ENCODE measurements around the gene SLC44A3. TPM values are rescaled to one million over a fixed set of nuclear protein-coding genes. Genes with fewer than 3 reads are reported as not detected.

SLC44A3 gene
- total and polyA plus RNA-seq, 3 experiments from 2014 or later = 0.31 to 0.83 (median 0.47) TPM

- Histone ChIP-seq H3K27ac (ENCODE audit: low read depth, low read length) (no peak overlapping the region), H3K4me3 (ENCODE audit: low read length) (no peak overlapping the region), H3K9me3 (ENCODE audit: low read length) (no peaks in the 10 kb centered on the region), H3K36me3 (ENCODE audit: insufficient read depth, low read length) (no peaks in the 10 kb centered on the region), H3K27me3 (ENCODE audit: insufficient read depth, low read length, poor library complexity, severe bottlenecking) (no peaks in the 10 kb centered on the region), H3K4me1 (ENCODE audit: insufficient read depth, low read length) (no peaks in the 10 kb centered on the region)
- Mint-ChIP-seq H3K27me3 (peaks cover 4 to 6% of the 10 kb centered on the region in 2 donors), H3K9me3 (no peaks in the 10 kb centered on the region), H3K27ac (no peak overlapping the region), H3K4me3 (no peak overlapping the region), H3K4me1 (no peaks in the 10 kb centered on the region), H3K36me3 (no peaks in the 10 kb centered on the region)
- DNase-seq = no peak
- CTCF ChIA-PET = interaction anchor here (0.7 to 0.9 kb wide), 2 partner anchors 185 to 192 kb away, joined by 3 to 4 read pairs; no protein-coding TSS in a partner anchor
- POLR2A ChIA-PET = no interaction called here
Observed at GRCh38 chr1:94851571-94851970, 31.4 kb downstream of the SLC44A3 start.

DNA sequence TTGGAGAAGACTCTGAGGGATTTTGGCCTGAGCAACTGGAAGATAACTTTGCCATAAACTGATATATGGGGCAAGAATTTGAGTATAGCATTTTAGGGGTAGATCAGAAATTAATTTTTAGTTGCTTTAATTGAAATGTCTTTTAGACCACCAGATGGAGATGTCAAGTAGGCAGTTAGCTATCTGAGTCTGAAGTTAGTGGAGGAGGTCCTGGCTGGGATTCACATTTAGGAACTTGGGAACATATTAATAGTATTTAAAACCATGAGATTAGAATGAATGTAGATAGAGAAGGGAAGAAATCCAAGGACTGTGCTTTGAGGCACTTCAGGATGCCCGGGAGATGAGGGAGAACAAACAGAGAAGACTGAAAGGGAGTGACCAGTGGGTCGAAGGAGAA, 32.6 kb downstream of the SLC44A3 start:
- no peaks in the 10 kb centered on the region for H3K9me3 Mint-ChIP-seq
- no peaks in the 10 kb centered on the region for H3K4me1 ChIP-seq (ENCODE audit: insufficient read depth, low read length)
- H3K27me3 Mint-ChIP-seq = peaks cover 4 to 10% of the 10 kb centered on the region in 2 donors
- H3K27me3 ChIP-seq (ENCODE audit: insufficient read depth, low read length, poor library complexity, severe bottlenecking) = no peaks in the 10 kb centered on the region
- H3K27ac Mint-ChIP-seq = no peak overlapping the region
- H3K9me3 ChIP-seq (ENCODE audit: low read length) = no peaks in the 10 kb centered on the region
- H3K4me1 Mint-ChIP-seq = no peaks in the 10 kb centered on the region
- no peaks in the 10 kb centered on the region for H3K36me3 ChIP-seq (ENCODE audit: insufficient read depth, low read length)
- H3K27ac ChIP-seq (ENCODE audit: low read depth, low read length) = no peak overlapping the region
- ChIA-PET CTCF (interaction anchor here (2.9 kb wide), 1 partner anchor 191 kb away, joined by 25 read pairs; no protein-coding TSS in a partner anchor), POLR2A (no interaction called here)
- no peaks in the 10 kb centered on the region for H3K36me3 Mint-ChIP-seq
- no peak overlapping the region for H3K4me3 ChIP-seq (ENCODE audit: low read length)
- no peak overlapping the region for H3K4me3 Mint-ChIP-seq
- no peak for DNase-seq

DNA sequence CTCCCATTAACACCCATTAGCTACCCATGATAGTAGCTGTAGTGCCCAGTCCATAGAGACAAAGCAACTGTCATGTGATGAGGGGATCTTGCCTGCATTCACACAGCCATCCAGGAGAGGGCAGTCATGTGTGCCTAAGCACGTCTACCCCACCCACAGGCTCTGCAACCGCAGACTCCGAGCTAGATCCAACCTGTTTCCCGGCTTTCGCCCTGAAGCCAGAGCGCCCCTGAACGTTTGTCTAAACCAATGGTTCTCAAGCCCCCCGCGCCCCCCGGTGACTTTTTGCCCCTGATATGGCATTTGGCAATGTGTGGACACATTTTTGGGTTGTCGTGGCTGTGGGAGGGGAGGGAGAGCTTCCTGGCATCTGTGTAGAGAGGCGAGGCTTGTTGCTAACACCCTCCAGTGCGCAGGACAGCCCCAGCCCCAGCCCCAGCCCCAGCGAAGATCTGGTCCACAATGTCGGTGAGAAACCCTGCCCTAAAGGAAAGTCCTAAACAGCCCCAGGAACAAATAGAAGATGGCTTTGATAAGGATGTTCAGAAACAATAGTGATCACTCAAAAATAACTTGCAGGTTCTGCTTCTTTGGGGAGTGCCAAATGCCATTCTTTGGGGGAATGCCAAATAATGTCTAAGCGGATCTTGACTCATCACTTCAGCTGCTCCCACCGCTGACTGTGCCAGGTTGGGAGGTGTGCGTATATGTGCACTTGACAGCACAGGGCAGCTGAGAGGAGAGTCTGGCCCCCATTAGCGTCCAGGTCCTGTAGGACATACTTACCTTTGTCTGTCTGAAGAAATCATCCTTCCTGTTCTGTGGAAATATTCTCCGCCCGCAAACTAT, 34.5 kb downstream of the SLC44A3 start:
- DNase-seq = peak; percentile 50 to 79 (median 68)
- H3K27ac ChIP-seq (ENCODE audit: low read depth, low read length) = no peak overlapping the region
- no peaks in the 10 kb centered on the region for H3K4me1 Mint-ChIP-seq
- CTCF ChIA-PET = interaction anchor here (0.6 to 3.0 kb wide), 30 partner anchors 9 to 379 kb away, joined by 3 to 27 read pairs (median 5); partner anchors contain the start of genes ALG14, CNN3 and RWDD3
- no peak overlapping the region for H3K27ac Mint-ChIP-seq
- H3K36me3 Mint-ChIP-seq = no peaks in the 10 kb centered on the region
- H3K9me3 Mint-ChIP-seq = no peaks in the 10 kb centered on the region
- POLR2A ChIA-PET = interaction anchor here (0.8 kb wide), 1 partner anchor 379 kb away, joined by 5 read pairs; the partner anchor contains the start of gene RWDD3
- H3K9me3 ChIP-seq (ENCODE audit: low read length) = no peaks in the 10 kb centered on the region
- no peaks in the 10 kb centered on the region for H3K27me3 ChIP-seq (ENCODE audit: insufficient read depth, low read length, poor library complexity, severe bottlenecking)
- no peaks in the 10 kb centered on the region for H3K4me1 ChIP-seq (ENCODE audit: insufficient read depth, low read length)
- H3K36me3 ChIP-seq (ENCODE audit: insufficient read depth, low read length) = no peaks in the 10 kb centered on the region
- no peak overlapping the region for H3K4me3 Mint-ChIP-seq
- peaks cover 7 to 11% of the 10 kb centered on the region in 2 donors for H3K27me3 Mint-ChIP-seq
- peak overlapping the region; percentile 55 for H3K4me3 ChIP-seq (ENCODE audit: low read length)

DNA sequence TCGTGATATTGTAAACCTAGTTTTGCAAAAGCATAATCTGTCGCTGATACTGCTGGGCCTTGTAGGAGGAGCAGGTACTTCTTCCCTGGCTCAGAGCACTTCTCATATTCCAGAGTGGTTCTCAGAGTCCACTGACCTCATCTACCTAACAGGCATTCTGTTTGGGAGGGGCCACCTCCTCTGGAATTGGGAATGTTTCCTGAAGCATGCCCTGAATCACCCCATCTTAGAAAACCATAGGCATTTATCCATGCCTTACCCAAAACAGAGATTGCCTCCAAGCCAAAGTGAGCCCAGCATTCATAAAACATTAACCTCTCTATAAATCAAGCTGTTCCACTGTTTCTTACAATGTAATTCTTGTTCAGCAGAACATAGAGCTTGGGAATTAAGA, 35.1 kb downstream of the SLC44A3 start:
- H3K9me3 ChIP-seq (ENCODE audit: low read length) = no peaks in the 10 kb centered on the region
- no peaks in the 10 kb centered on the region for H3K36me3 ChIP-seq (ENCODE audit: insufficient read depth, low read length)
- no peaks in the 10 kb centered on the region for H3K4me1 Mint-ChIP-seq
- no peak overlapping the region for H3K4me3 ChIP-seq (ENCODE audit: low read length)
- peaks cover 9 to 11% of the 10 kb centered on the region in 2 donors for H3K27me3 Mint-ChIP-seq
- H3K9me3 Mint-ChIP-seq = no peaks in the 10 kb centered on the region
- DNase-seq = no peak
- H3K27ac Mint-ChIP-seq = no peak overlapping the region
- H3K4me3 Mint-ChIP-seq = no peak overlapping the region
- no peak overlapping the region for H3K27ac ChIP-seq (ENCODE audit: low read depth, low read length)
- CTCF ChIA-PET = interaction anchor here (0.7 to 3.0 kb wide), 17 partner anchors 10 to 379 kb away, joined by 3 to 27 read pairs (median 6); partner anchors contain the start of genes CNN3 and RWDD3
- H3K27me3 ChIP-seq (ENCODE audit: insufficient read depth, low read length, poor library complexity, severe bottlenecking) = no peaks in the 10 kb centered on the region
- POLR2A ChIA-PET = interaction anchor here (1.1 kb wide), 1 partner anchor 379 kb away, joined by 3 read pairs; the partner anchor contains the start of gene RWDD3
- no peaks in the 10 kb centered on the region for H3K36me3 Mint-ChIP-seq
- H3K4me1 ChIP-seq (ENCODE audit: insufficient read depth, low read length) = no peaks in the 10 kb centered on the region

DNA sequence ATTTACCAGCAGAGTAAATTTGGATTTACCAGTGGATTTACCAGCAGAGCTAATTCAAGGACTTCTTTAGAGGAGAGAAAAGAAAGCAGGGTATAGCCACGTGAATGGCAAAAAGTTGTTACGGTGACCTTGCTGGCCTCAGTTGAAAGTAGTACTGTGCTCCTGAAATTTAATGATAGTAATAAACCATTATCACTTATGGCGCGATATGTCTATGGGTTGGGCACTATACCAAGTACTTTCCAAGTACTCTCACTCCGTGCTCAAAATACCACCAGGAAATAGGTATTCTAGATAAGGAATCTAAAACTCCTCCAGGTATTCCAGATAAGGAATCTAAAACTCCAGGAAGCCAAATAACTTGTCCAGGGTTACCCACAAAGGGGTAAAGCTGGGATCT, 35.8 kb downstream of the SLC44A3 start:
- POLR2A ChIA-PET = interaction anchor here (1.1 kb wide), 1 partner anchor 378 kb away, joined by 3 read pairs; the partner anchor contains the start of gene RWDD3
- H3K36me3 Mint-ChIP-seq = no peaks in the 10 kb centered on the region
- Histone ChIP-seq H3K27ac (ENCODE audit: low read depth, low read length) (no peak overlapping the region), H3K4me3 (ENCODE audit: low read length) (no peak overlapping the region), H3K4me1 (ENCODE audit: insufficient read depth, low read length) (no peaks in the 10 kb centered on the region), H3K36me3 (ENCODE audit: insufficient read depth, low read length) (no peaks in the 10 kb centered on the region), H3K27me3 (ENCODE audit: insufficient read depth, low read length, poor library complexity, severe bottlenecking) (no peaks in the 10 kb centered on the region), H3K9me3 (ENCODE audit: low read length) (no peaks in the 10 kb centered on the region)
- H3K27me3 Mint-ChIP-seq = peaks cover 9 to 11% of the 10 kb centered on the region in 2 donors
- no peaks in the 10 kb centered on the region for H3K9me3 Mint-ChIP-seq
- no peaks in the 10 kb centered on the region for H3K4me1 Mint-ChIP-seq
- CTCF ChIA-PET = interaction anchor here (1.5 to 3.0 kb wide), 5 partner anchors 9 to 189 kb away, joined by 4 to 27 read pairs (median 6); no protein-coding TSS in a partner anchor
- H3K27ac Mint-ChIP-seq = peak overlapping the region in 1 of 8 donors; percentile 51
- no peak overlapping the region for H3K4me3 Mint-ChIP-seq
- DNase-seq = no peak

GRCh38 chr1:94856868-94857267, 36.7 kb downstream of the SLC44A3 start:
- DNase-seq = no peak
- ChIA-PET CTCF (interaction anchor here (1.5 to 1.7 kb wide), 2 partner anchors 8 to 187 kb away, joined by 4 to 6 read pairs; no protein-coding TSS in a partner anchor), POLR2A (no interaction called here)
- no peak overlapping the region for H3K4me3 ChIP-seq (ENCODE audit: low read length)
- no peaks in the 10 kb centered on the region for H3K9me3 ChIP-seq (ENCODE audit: low read length)
- no peaks in the 10 kb centered on the region for H3K27me3 ChIP-seq (ENCODE audit: insufficient read depth, low read length, poor library complexity, severe bottlenecking)
- H3K27ac Mint-ChIP-seq = no peak overlapping the region
- peaks cover 9 to 11% of the 10 kb centered on the region in 2 donors for H3K27me3 Mint-ChIP-seq
- no peak overlapping the region for H3K27ac ChIP-seq (ENCODE audit: low read depth, low read length)
- H3K9me3 Mint-ChIP-seq = no peaks in the 10 kb centered on the region
- no peaks in the 10 kb centered on the region for H3K4me1 ChIP-seq (ENCODE audit: insufficient read depth, low read length)
- H3K4me1 Mint-ChIP-seq = no peaks in the 10 kb centered on the region
- H3K36me3 Mint-ChIP-seq = no peaks in the 10 kb centered on the region
- H3K36me3 ChIP-seq (ENCODE audit: insufficient read depth, low read length) = no peaks in the 10 kb centered on the region
- H3K4me3 Mint-ChIP-seq = no peak overlapping the region

- H3K4me1 Mint-ChIP-seq = no peaks in the 10 kb centered on the region
- Histone ChIP-seq H3K4me3 (ENCODE audit: low read length) (no peak overlapping the region), H3K36me3 (ENCODE audit: insufficient read depth, low read length) (no peaks in the 10 kb centered on the region), H3K27me3 (ENCODE audit: insufficient read depth, low read length, poor library complexity, severe bottlenecking) (no peaks in the 10 kb centered on the region), H3K9me3 (ENCODE audit: low read length) (no peaks in the 10 kb centered on the region), H3K4me1 (ENCODE audit: insufficient read depth, low read length) (no peaks in the 10 kb centered on the region), H3K27ac (ENCODE audit: low read depth, low read length) (no peak overlapping the region)
- H3K27me3 Mint-ChIP-seq = peaks cover 9 to 11% of the 10 kb centered on the region in 2 donors
- no peak overlapping the region for H3K4me3 Mint-ChIP-seq
- DNase-seq = no peak
- no peaks in the 10 kb centered on the region for H3K9me3 Mint-ChIP-seq
- no peaks in the 10 kb centered on the region for H3K36me3 Mint-ChIP-seq
- no peak overlapping the region for H3K27ac Mint-ChIP-seq
- CTCF ChIA-PET = no interaction called here
- POLR2A ChIA-PET = no interaction called here
Observed at GRCh38 chr1:94858276-94858675, 38.1 kb downstream of the SLC44A3 start.

- POLR2A ChIA-PET = no interaction called here
- H3K36me3 ChIP-seq (ENCODE audit: insufficient read depth, low read length) = no peaks in the 10 kb centered on the region
- H3K27ac Mint-ChIP-seq = no peak overlapping the region
- no peak for DNase-seq
- no peaks in the 10 kb centered on the region for H3K9me3 ChIP-seq (ENCODE audit: low read length)
- H3K27ac ChIP-seq (ENCODE audit: low read depth, low read length) = no peak overlapping the region
- peaks cover 9 to 11% of the 10 kb centered on the region in 2 donors for H3K27me3 Mint-ChIP-seq
- no peak overlapping the region for H3K4me3 ChIP-seq (ENCODE audit: low read length)
- no peaks in the 10 kb centered on the region for H3K4me1 Mint-ChIP-seq
- no peaks in the 10 kb centered on the region for H3K27me3 ChIP-seq (ENCODE audit: insufficient read depth, low read length, poor library complexity, severe bottlenecking)
- H3K36me3 Mint-ChIP-seq = no peaks in the 10 kb centered on the region
- no peaks in the 10 kb centered on the region for H3K4me1 ChIP-seq (ENCODE audit: insufficient read depth, low read length)
- H3K4me3 Mint-ChIP-seq = no peak overlapping the region
- CTCF ChIA-PET = interaction anchor here (0.8 kb wide), 1 partner anchor 184 kb away, joined by 3 read pairs; no protein-coding TSS in a partner anchor
- H3K9me3 Mint-ChIP-seq = no peaks in the 10 kb centered on the region
Observed at GRCh38 chr1:94859174-94859573, 39.0 kb downstream of the SLC44A3 start.

Data from CD8-positive, alpha-beta memory T cell (primary cell).